Natural killer cell (primary cell): ENCODE data around the gene AK9. TPM values are rescaled to one million over a fixed set of nuclear protein-coding genes. Genes with fewer than 3 reads are reported as not detected.

Source experiments
- ATAC-seq, 3 donors: fragments of 150-1000 bp in 2 of 3; fragments of 200-7000 bp in 1 of 3; cut with Tn5 transposase; 1 replicate in 1 of 3; 2 replicates in 2 of 3; pipeline ENCODE4 v1.10.0; 2021; ENCODE audit warnings: mild to moderate bottlenecking in 2 of 3, moderate library complexity in 2 of 3
- DNase-seq, 2 donors: peaks; one replicate each; pipeline versions ENCODE4 v3.0.0 to v3.0.0-alpha.2; 2013 to 2021; ENCODE audit warnings: mixed read lengths in 1 of 2
- H3K27ac ChIP-seq: one replicate; pipeline ENCODE4 v1.5.1; 2013; ENCODE audit warnings: mild to moderate bottlenecking, low read length
- H3K27me3 ChIP-seq: one replicate; pipeline ENCODE4 v1.6.1; 2013; ENCODE audit warnings: low read length; ENCODE audit not compliant: control insufficient read depth, insufficient read depth
- H3K36me3 ChIP-seq: one replicate; pipeline ENCODE4 v1.6.1; 2013; ENCODE audit warnings: low read length; ENCODE audit not compliant: control insufficient read depth, insufficient read depth
- H3K4me1 ChIP-seq: one replicate; pipeline ENCODE4 v1.6.1; 2013; ENCODE audit warnings: low read length; ENCODE audit not compliant: control insufficient read depth, insufficient read depth
- H3K4me3 ChIP-seq: one replicate; pipeline ENCODE4 v1.5.1; 2013; ENCODE audit warnings: low read length
- H3K9me3 ChIP-seq: one replicate; pipeline ENCODE4 v1.6.1; 2013; ENCODE audit warnings: low read length; ENCODE audit not compliant: control insufficient read depth, insufficient read depth
- H3K27ac Mint-ChIP-seq, 2 donors: one replicate each; pipeline ENCODE4 v1.8.0; 2022; ENCODE audit warnings: mild to moderate bottlenecking in 2 of 2, mixed read lengths in 2 of 2, moderate library complexity in 1 of 2
- H3K27me3 Mint-ChIP-seq, 2 donors: one replicate each; pipeline ENCODE4 v1.8.0; 2022; ENCODE audit warnings: low read depth in 2 of 2, mixed read lengths in 2 of 2
- H3K36me3 Mint-ChIP-seq: one replicate; pipeline ENCODE4 v1.8.0; 2022; ENCODE audit warnings: mixed read lengths
- H3K4me1 Mint-ChIP-seq, 2 donors: one replicate each; pipeline ENCODE4 v1.8.0; 2022; ENCODE audit warnings: mixed read lengths in 2 of 2
- H3K4me3 Mint-ChIP-seq: one replicate; pipeline ENCODE4 v1.8.0; 2022; ENCODE audit warnings: mild to moderate bottlenecking, moderate library complexity, mixed read lengths
- H3K9me3 Mint-ChIP-seq, 2 donors: one replicate each; pipeline ENCODE4 v1.8.0; 2022; ENCODE audit warnings: mixed read lengths in 2 of 2
- WGBS: methylation state at CpG from one replicate; pipeline ENCODE4 v1.1.7; 2013; ENCODE audit warnings: missing lambda C conversion rate; ENCODE audit not compliant: insufficient coverage; 5-methylcytosine and 5-hydroxymethylcytosine counted together
- intact Hi-C: fragments of 100-400 bp; cut with micrococcal nuclease; formaldehyde crosslinking; loops from one replicate; pipeline ENCODE4 v1.14.2; 2022
- total RNA-seq, 4 donors: library from RNA; stranded (reverse); fragments of 120-200 nt in 1 of 4; gene quantifications; one replicate each; pipeline versions ENCODE4 v1.2.3 to v1.2.4, GENCODE V29; 2013 to 2022
- TF ChIP-seq, protein P1 (sequence below): fragments of 200-600 bp; IDR thresholded peaks from one replicate; pipeline ENCODE4 v1.8.0; 2022; ENCODE audit warnings: antibody characterized with exemption

The AK9 gene
- total RNA-seq, 3 donors from 2014 or later (not counting 1 experiment from before 2014, with no cell fraction given): 14.0 to 19.2 (median 14.2) TPM

DNA sequence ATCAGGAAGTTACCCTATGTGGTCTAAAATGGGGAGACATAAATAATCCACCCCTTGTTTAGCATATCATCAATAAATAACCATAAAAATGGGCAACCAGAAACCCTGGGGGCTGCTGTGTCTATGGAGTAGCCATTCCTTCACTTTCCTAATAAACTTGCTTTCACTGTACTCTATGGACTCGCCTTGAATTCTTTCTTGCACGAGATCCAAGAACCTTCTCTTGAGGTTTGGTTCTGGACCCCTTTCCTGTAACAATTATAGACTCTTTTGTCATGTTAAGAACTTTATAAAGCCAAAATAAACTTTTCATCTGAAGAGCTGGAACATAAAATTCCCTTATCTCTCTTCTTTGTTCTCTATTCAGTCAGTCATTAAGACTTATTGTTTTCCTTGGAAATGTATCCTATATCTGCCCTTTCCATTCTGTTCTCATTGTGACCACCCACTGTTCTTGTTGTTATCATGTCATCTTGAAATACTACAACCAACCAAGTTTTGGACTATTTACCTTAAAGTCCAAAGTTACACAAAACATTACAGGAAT lies 178.7 kb downstream of the AK9 start:
- Mint-ChIP-seq H3K27ac (no peak overlapping the region), H3K4me3 (no peak overlapping the region), H3K27me3 (no peaks in the 10 kb centered on the region), H3K9me3 (no peaks in the 10 kb centered on the region), H3K36me3 (no peaks in the 10 kb centered on the region), H3K4me1 (peaks cover 23 to 25% of the 10 kb centered on the region in 2 donors)
- no peaks in the 10 kb centered on the region for H3K9me3 ChIP-seq
- no peak overlapping the region for H3K4me3 ChIP-seq
- H3K27me3 ChIP-seq: no peaks in the 10 kb centered on the region
- no peaks in the 10 kb centered on the region for H3K36me3 ChIP-seq
- H3K4me1 ChIP-seq: no peaks in the 10 kb centered on the region
- DNase-seq: no peak
- intact Hi-C loops: no loop called here
- TF ChIP-seq, protein P1, sequence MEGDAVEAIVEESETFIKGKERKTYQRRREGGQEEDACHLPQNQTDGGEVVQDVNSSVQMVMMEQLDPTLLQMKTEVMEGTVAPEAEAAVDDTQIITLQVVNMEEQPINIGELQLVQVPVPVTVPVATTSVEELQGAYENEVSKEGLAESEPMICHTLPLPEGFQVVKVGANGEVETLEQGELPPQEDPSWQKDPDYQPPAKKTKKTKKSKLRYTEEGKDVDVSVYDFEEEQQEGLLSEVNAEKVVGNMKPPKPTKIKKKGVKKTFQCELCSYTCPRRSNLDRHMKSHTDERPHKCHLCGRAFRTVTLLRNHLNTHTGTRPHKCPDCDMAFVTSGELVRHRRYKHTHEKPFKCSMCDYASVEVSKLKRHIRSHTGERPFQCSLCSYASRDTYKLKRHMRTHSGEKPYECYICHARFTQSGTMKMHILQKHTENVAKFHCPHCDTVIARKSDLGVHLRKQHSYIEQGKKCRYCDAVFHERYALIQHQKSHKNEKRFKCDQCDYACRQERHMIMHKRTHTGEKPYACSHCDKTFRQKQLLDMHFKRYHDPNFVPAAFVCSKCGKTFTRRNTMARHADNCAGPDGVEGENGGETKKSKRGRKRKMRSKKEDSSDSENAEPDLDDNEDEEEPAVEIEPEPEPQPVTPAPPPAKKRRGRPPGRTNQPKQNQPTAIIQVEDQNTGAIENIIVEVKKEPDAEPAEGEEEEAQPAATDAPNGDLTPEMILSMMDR: no peak
- 97% methylated on average over 2 of the region's 2 CpGs for WGBS
- ATAC-seq: no peak
- H3K27ac ChIP-seq: no peak overlapping the region

DNA sequence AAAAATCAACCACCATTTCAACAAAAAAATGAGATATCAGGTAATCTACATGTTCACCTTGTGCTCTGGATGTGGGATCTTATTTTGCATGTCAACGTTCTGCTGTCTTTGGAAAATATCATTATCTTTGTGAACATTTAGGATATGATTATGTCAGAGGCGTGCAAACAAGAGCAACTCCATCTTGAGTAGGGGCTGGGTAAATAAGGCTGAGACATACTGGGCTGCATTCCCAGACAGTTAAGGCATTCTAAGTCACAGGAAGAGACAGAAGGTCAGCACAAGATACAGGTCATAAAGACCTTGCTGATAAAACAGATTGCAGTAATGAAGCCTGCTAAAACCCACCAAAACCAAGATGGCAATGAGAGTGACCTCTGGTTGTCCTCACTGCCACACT lies 179.2 kb downstream of the AK9 start:
- peaks cover 20 to 22% of the 10 kb centered on the region in 2 donors for H3K4me1 Mint-ChIP-seq
- H3K9me3 Mint-ChIP-seq: no peaks in the 10 kb centered on the region
- no peaks in the 10 kb centered on the region for H3K4me1 ChIP-seq
- H3K27me3 Mint-ChIP-seq: no peaks in the 10 kb centered on the region
- ATAC-seq (no peak), DNase-seq (no peak)
- no peaks in the 10 kb centered on the region for H3K27me3 ChIP-seq
- TF ChIP-seq, protein P1: no peak
- intact Hi-C loops: no loop called here
- H3K9me3 ChIP-seq: no peaks in the 10 kb centered on the region
- no peaks in the 10 kb centered on the region for H3K36me3 ChIP-seq
- WGBS: 91% methylated on average over 2 of the region's 2 CpGs
- no peak overlapping the region for H3K27ac Mint-ChIP-seq
- H3K4me3 ChIP-seq: no peak overlapping the region
- no peaks in the 10 kb centered on the region for H3K36me3 Mint-ChIP-seq
- no peak overlapping the region for H3K27ac ChIP-seq
- no peak overlapping the region for H3K4me3 Mint-ChIP-seq

DNA sequence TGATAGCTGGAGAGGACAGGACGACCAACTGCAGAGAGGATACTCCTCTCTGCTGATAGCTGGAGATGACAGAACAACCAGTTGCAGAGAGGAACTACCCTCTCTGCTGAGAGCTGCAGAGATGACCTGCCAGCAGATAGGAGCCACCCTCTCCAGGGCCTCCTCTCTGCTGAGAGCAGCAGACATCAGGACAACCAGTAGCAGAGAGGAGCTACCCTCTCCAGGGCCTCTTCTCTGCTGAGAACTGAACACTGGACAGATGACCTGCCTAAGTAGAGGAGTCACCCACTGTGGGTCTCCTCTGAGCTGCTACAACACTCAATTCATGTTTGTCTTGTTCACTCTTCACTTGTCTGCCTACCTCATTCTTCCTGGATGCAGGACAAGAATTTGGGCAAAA lies 180.6 kb downstream of the AK9 start:
- no peaks in the 10 kb centered on the region for H3K36me3 ChIP-seq
- no peaks in the 10 kb centered on the region for H3K27me3 ChIP-seq
- no peaks in the 10 kb centered on the region for H3K27me3 Mint-ChIP-seq
- no peak overlapping the region for H3K27ac Mint-ChIP-seq
- WGBS: 82% methylated on average over 1 of the region's 1 CpG
- TF ChIP-seq, protein P1: no peak
- H3K9me3 ChIP-seq: no peaks in the 10 kb centered on the region
- H3K27ac ChIP-seq: no peak overlapping the region
- H3K4me1 Mint-ChIP-seq: peaks cover 8 to 9% of the 10 kb centered on the region in 2 donors
- intact Hi-C loops: no loop called here
- no peaks in the 10 kb centered on the region for H3K9me3 Mint-ChIP-seq
- no peaks in the 10 kb centered on the region for H3K4me1 ChIP-seq
- ATAC-seq (no peak), DNase-seq (no peak)
- no peaks in the 10 kb centered on the region for H3K36me3 Mint-ChIP-seq
- H3K4me3 Mint-ChIP-seq: no peak overlapping the region
- H3K4me3 ChIP-seq: no peak overlapping the region
